B cell (primary cell): ENCODE results near the gene TRABD2B. TPM values are rescaled to one million over a fixed set of nuclear protein-coding genes. Genes with fewer than 3 reads are reported as not detected.

Experiments used
- ATAC-seq: fragments of 200-7000 bp; cut with Tn5 transposase; one replicate; pipeline ENCODE4 v1.10.0; 2021; ENCODE audit warnings: low read depth, mild to moderate bottlenecking, moderate number of reproducible peaks, moderate library complexity
- CTCF ChIA-PET: fragments of 350-600 bp; sonication (Branson Sonifier 250); formaldehyde crosslinking; loops from one replicate; lab custom pipeline; 2021; ENCODE audit warnings: antibody characterized with exemption, inconsistent platforms; lab: Charles Lee
- POLR2A ChIA-PET: fragments of 350-600 bp; sonication (Branson Sonifier 250); formaldehyde crosslinking; loops from one replicate; lab custom pipeline; 2021; ENCODE audit warnings: antibody characterized with exemption; lab: Charles Lee
- DNase-seq: peaks from one replicate; pipeline ENCODE4 v3.0.0; 2013
- H2AFZ ChIP-seq: 2 replicates; pipeline ENCODE4 v1.6.1; 2012; ENCODE audit warnings: mild to moderate bottlenecking, low read depth, low read length; ENCODE audit not compliant: insufficient read depth, poor library complexity, severe bottlenecking
- H3K27ac ChIP-seq, 2 donors: 1 replicate in 1 of 2; 2 replicates in 1 of 2; pipeline ENCODE4 v1.5.1; 2012 to 2013; ENCODE audit warnings: low read length in 2 of 2, mild to moderate bottlenecking in 2 of 2, moderate library complexity in 1 of 2
- H3K27me3 ChIP-seq, 4 experiments: fragments of 200-600 bp in 1 of 4; sonication (generic) in 1 of 4; replicated peaks in 1 of 4; 1 replicate in 2 of 4; 2 replicates in 2 of 4; pipeline versions ENCODE4 v1.6.1 to v1.7.0; 2013 to 2016; ENCODE audit warnings: low read length in 3 of 4, mild to moderate bottlenecking in 2 of 4, mixed read lengths in 1 of 4, moderate library complexity in 1 of 4; ENCODE audit not compliant: insufficient read depth in 4 of 4, control insufficient read depth in 3 of 4; ENCODE audit errors: control extremely low read depth in 1 of 4
- H3K36me3 ChIP-seq, 2 experiments: replicated peaks in 1 of 2; 1 replicate in 1 of 2; 2 replicates in 1 of 2; pipeline versions ENCODE4 v1.6.1 to v1.7.1; 2013; ENCODE audit warnings: low read length in 1 of 2; ENCODE audit not compliant: insufficient read depth in 2 of 2, control insufficient read depth in 1 of 2; ENCODE audit errors: control extremely low read depth in 1 of 2, extremely low read depth in 1 of 2
- H3K4me1 ChIP-seq, 2 donors: fragments of 200-600 bp in 1 of 2; sonication (generic) in 1 of 2; 1 replicate in 1 of 2; 2 replicates in 1 of 2; pipeline versions ENCODE4 v1.5.1 to v1.6.1; 2013 to 2017; ENCODE audit warnings: low read length in 2 of 2; ENCODE audit not compliant: control insufficient read depth in 2 of 2, insufficient read depth in 2 of 2
- H3K4me2 ChIP-seq: replicated peaks from 2 replicates; pipeline ENCODE3; 2012; ENCODE audit warnings: mild to moderate bottlenecking, low read depth, low read length; ENCODE audit not compliant: poor library complexity, severe bottlenecking
- H3K4me3 ChIP-seq, 5 experiments: fragments of 200-600 bp in 1 of 5; sonication (generic) in 1 of 5; 1 replicate in 3 of 5; 2 replicates in 2 of 5; pipeline versions ENCODE4 v1.5.1 to v1.7.0; 2011 to 2016; ENCODE audit warnings: low read length in 4 of 5, mild to moderate bottlenecking in 4 of 5, low read depth in 2 of 5, control low read depth in 1 of 5, moderate library complexity in 1 of 5; ENCODE audit not compliant: insufficient read depth in 1 of 5; ENCODE audit errors: control extremely low read depth in 1 of 5, extremely low read depth in 1 of 5
- H3K79me2 ChIP-seq: fragments of 200-600 bp; sonication (generic); one replicate; pipeline ENCODE4 v1.6.0; 2016; ENCODE audit warnings: low read length; ENCODE audit not compliant: control insufficient read depth, insufficient read depth
- H3K9ac ChIP-seq: fragments of 200-600 bp; sonication (generic); 2 replicates; pipeline ENCODE4 v1.6.1; 2017; ENCODE audit warnings: mild to moderate bottlenecking, low read length, moderate library complexity
- H3K9me3 ChIP-seq, 3 donors: one replicate each; pipeline versions ENCODE4 v1.6.1 to v1.7.1; 2013; ENCODE audit warnings: low read length in 2 of 3; ENCODE audit not compliant: control insufficient read depth in 2 of 3, insufficient read depth in 1 of 3; ENCODE audit errors: control extremely low read depth in 1 of 3
- H4K20me1 ChIP-seq: 2 replicates; pipeline ENCODE4 v1.6.0; 2012; ENCODE audit warnings: mild to moderate bottlenecking, low read length; ENCODE audit not compliant: insufficient read depth, control insufficient read depth, poor library complexity, severe bottlenecking
- H3K27ac Mint-ChIP-seq: one replicate; pipeline ENCODE4 v1.8.0; 2021; ENCODE audit warnings: mixed read lengths
- H3K27me3 Mint-ChIP-seq: one replicate; pipeline ENCODE4 v1.8.0; 2021; ENCODE audit warnings: mixed read lengths
- H3K4me1 Mint-ChIP-seq: one replicate; pipeline ENCODE4 v1.8.0; 2021; ENCODE audit warnings: mixed read lengths
- H3K4me3 Mint-ChIP-seq: one replicate; pipeline ENCODE4 v1.8.0; 2021; ENCODE audit warnings: mixed read lengths
- H3K9me3 Mint-ChIP-seq: one replicate; pipeline ENCODE4 v1.8.0; 2022; ENCODE audit warnings: mixed read lengths; ENCODE audit not compliant: insufficient read depth
- EZH2 ChIP-seq: IDR thresholded peaks from 2 replicates; pipeline ENCODE4 v1.6.1; 2012; ENCODE audit warnings: borderline replicate concordance, low read depth, mild to moderate bottlenecking, moderate library complexity, low read length; ENCODE audit not compliant: insufficient read depth, poor library complexity, severe bottlenecking
- WGBS: methylation state at CpG from one replicate; pipeline ENCODE4 v1.1.5; 2013; ENCODE audit warnings: missing lambda C conversion rate; ENCODE audit not compliant: insufficient coverage; 5-methylcytosine and 5-hydroxymethylcytosine counted together
- intact Hi-C: fragments of 100-400 bp; cut with micrococcal nuclease; formaldehyde crosslinking; loops from one replicate; pipeline ENCODE4 v1.10.0; 2022
- polyA plus RNA-seq: library from polyadenylated mRNA; depleted of rRNA; stranded (reverse); fragments of >200 nt; gene quantifications from 2 replicates; pipeline ENCODE4 v1.2.3, GENCODE V29; 2012
- total RNA-seq, 2 donors: library from RNA; stranded (reverse); fragments of 120-200 nt in 1 of 2; gene quantifications; 1 replicate in 1 of 2; 2 replicates in 1 of 2; pipeline versions ENCODE4 v1.2.3 to v1.2.4, GENCODE V29; 2013 to 2022
- TF ChIP-seq, protein P1 (sequence below): fragments of 200-600 bp; IDR thresholded peaks from one replicate; pipeline ENCODE4 v1.8.0; 2022; ENCODE audit warnings: antibody characterized with exemption, mild to moderate bottlenecking

Gene TRABD2B
- total and polyA plus RNA-seq, 2 donors (not counting 1 experiment from before 2014, with no cell fraction given): not detected

DNA sequence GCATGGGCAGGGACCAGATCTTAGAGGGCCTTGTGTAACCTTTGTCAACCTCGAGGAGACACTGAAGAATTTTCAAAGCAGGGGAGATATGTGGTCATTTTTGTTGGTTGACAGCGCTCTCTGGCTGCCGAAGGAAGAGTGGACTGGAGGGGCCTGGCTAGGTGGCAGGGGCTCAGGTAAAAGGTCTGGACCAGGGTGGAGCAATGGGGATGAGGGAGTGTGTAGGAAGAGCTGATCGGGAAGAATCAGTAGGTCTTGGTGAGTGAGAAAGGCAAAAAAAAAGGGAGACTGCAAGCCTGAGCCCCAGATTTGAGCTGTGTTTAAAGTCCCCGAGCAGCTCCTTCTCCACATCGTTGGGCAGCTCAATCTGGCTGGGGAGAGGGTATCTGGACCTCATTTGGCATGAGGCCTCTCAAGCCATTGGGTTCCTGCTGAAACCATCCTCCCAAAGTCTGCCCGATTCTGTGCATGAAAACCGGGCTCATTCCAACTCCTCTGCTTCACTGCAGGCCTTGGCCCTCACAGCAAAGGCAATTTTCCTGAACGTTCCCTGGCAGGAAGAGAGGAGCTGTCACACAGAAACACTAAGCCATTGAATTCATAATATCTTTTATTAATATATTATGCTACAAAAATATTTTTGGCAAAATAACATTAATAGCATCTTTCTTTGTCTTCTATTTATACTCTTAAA lies 237.1 kb downstream of the TRABD2B start:
- Histone ChIP-seq H3K4me3 (no peak overlapping the region), H3K27me3 (peaks cover 0 to 2% (median 0%) of the 10 kb centered on the region in 4 experiments), H3K79me2 (no peaks in the 10 kb centered on the region), H4K20me1 (no peaks in the 10 kb centered on the region), H3K4me1 (no peaks in the 10 kb centered on the region), H3K4me2 (no peak overlapping the region), H3K36me3 (no peaks in the 10 kb centered on the region), H3K9ac (no peak overlapping the region), H2AFZ (no peak overlapping the region), H3K9me3 (no peaks in the 10 kb centered on the region), H3K27ac (no peak overlapping the region)
- intact Hi-C loops: no loop called here
- Mint-ChIP-seq H3K27ac (no peak overlapping the region), H3K4me3 (no peak overlapping the region), H3K27me3 (peaks cover 28% of the 10 kb centered on the region), H3K9me3 (no peaks in the 10 kb centered on the region), H3K4me1 (no peaks in the 10 kb centered on the region)
- ATAC-seq (no peak), DNase-seq (no peak)
- TF ChIP-seq EZH2: no peak
- TF ChIP-seq, protein P1, sequence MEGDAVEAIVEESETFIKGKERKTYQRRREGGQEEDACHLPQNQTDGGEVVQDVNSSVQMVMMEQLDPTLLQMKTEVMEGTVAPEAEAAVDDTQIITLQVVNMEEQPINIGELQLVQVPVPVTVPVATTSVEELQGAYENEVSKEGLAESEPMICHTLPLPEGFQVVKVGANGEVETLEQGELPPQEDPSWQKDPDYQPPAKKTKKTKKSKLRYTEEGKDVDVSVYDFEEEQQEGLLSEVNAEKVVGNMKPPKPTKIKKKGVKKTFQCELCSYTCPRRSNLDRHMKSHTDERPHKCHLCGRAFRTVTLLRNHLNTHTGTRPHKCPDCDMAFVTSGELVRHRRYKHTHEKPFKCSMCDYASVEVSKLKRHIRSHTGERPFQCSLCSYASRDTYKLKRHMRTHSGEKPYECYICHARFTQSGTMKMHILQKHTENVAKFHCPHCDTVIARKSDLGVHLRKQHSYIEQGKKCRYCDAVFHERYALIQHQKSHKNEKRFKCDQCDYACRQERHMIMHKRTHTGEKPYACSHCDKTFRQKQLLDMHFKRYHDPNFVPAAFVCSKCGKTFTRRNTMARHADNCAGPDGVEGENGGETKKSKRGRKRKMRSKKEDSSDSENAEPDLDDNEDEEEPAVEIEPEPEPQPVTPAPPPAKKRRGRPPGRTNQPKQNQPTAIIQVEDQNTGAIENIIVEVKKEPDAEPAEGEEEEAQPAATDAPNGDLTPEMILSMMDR: no peak
- WGBS: 85% methylated on average over 8 of the region's 9 CpGs
- ChIA-PET POLR2A (no interaction called here), CTCF (no interaction called here)

DNA sequence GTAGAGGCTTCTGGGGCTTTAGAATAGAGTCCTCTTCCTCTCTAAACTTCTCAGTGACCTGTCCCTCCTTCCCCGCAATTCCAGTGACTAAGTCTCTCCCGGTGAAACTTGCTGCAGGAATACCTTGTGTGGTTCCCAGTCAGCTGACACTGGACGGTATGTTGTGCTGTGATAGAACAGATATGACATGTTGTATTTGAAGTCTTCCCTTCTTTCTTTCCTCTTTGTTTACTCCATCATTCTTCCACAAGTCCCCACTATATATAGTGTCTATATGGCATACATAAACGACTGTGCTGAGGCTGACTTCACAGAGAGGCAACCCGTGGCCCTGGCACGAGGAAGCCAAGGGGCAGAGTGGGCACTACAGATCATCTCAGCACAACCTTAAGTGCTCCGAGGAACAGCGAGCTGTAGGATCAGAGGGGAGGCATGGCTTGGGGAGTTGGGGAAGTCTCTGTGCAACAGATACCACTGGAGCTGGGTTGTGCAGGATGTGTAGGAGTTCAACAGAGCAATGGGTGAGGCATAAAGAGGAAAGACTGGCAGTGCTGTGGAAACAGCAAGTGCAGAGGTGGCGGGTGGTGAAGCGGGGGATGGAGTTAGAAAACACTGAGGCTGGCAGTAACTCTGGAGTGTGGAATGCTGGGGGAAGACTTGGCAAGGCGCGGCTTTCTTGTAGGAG lies 237.8 kb downstream of the TRABD2B start:
- intact Hi-C loops: no loop called here
- H3K27ac Mint-ChIP-seq: no peak overlapping the region
- POLR2A ChIA-PET: no interaction called here
- Histone ChIP-seq H2AFZ (no peak overlapping the region), H3K4me1 (no peaks in the 10 kb centered on the region), H3K9me3 (no peaks in the 10 kb centered on the region), H3K4me2 (no peak overlapping the region), H3K27ac (no peak overlapping the region), H3K9ac (no peak overlapping the region), H3K4me3 (no peak overlapping the region), H4K20me1 (no peaks in the 10 kb centered on the region), H3K36me3 (no peaks in the 10 kb centered on the region), H3K79me2 (no peaks in the 10 kb centered on the region), H3K27me3 (peaks cover 0 to 3% (median 0%) of the 10 kb centered on the region in 4 experiments)
- WGBS: 82% methylated on average over 8 of the region's 12 CpGs
- no peak overlapping the region for H3K4me3 Mint-ChIP-seq
- DNase-seq: no peak
- H3K27me3 Mint-ChIP-seq: peaks cover 28% of the 10 kb centered on the region
- no peaks in the 10 kb centered on the region for H3K4me1 Mint-ChIP-seq
- TF ChIP-seq EZH2: no peak
- TF ChIP-seq, protein P1: no peak
- H3K9me3 Mint-ChIP-seq: no peaks in the 10 kb centered on the region
- CTCF ChIA-PET: no interaction called here
- ATAC-seq: no peak
